Astrocyte of the spinal cord (primary cell): Measurements from ENCODE around the gene LYST.

ENCODE experiments used
- DNase-seq: peaks from one replicate; pipeline ENCODE4 v3.0.0; 2011; ENCODE audit warnings: low read depth, low spot score
- H3K4me3 ChIP-seq: 2 replicates; pipeline ENCODE4 v1.5.1; 2011; ENCODE audit warnings: low read depth, mild to moderate bottlenecking, low read length, moderate library complexity
- CTCF ChIP-seq: IDR thresholded peaks from 2 replicates; pipeline ENCODE4 v1.5.1; 2012; ENCODE audit warnings: low read depth, mild to moderate bottlenecking, low read length, inconsistent platforms
- in situ Hi-C: cut with HindIII; loops from 2 replicates; pipeline ENCODE4 v1.10.0; 2017; ENCODE audit warnings: low sequenced_read_pairs

The LYST gene

GRCh38 chr1:235823684-235824083, 43.0 kb downstream of the LYST start:
- no peak overlapping the region for H3K4me3 ChIP-seq
- no peak for DNase-seq
- in situ Hi-C loops, result no loop called here
- TF ChIP-seq CTCF, result no peak

GRCh38 chr1:235822685-235823084, 44.0 kb downstream of the LYST start:
- no peak for TF ChIP-seq CTCF
- in situ Hi-C loops, result no loop called here

GRCh38 chr1:235821361-235821981, 45.2 kb downstream of the LYST start:
- in situ Hi-C loops, result no loop called here
- peak; percentile 58 for DNase-seq
- no peak for TF ChIP-seq CTCF
- H3K4me3 ChIP-seq, result no peak overlapping the region

More at GRCh38 chr1:235822685-235823084, 44.0 kb downstream of the LYST start:
- no peak overlapping the region for H3K4me3 ChIP-seq
- no peak for DNase-seq

GRCh38 chr1:235820061-235820460, 46.6 kb downstream of the LYST start:
- DNase-seq, result no peak
- no peak overlapping the region for H3K4me3 ChIP-seq
- in situ Hi-C loops, result no loop called here
- TF ChIP-seq CTCF, result no peak

- no peak overlapping the region for H3K4me3 ChIP-seq
- TF ChIP-seq CTCF, result no peak
- in situ Hi-C loops, result no loop called here
- DNase-seq, result no peak
Measured at GRCh38 chr1:235818632-235819136, 48.0 kb downstream of the LYST start.

- in situ Hi-C loops, result no loop called here
- no peak for TF ChIP-seq CTCF
- H3K4me3 ChIP-seq, result no peak overlapping the region
- DNase-seq, result no peak
Measured at GRCh38 chr1:235817101-235817728, 49.5 kb downstream of the LYST start.
